ENCODE data around the gene DPEP1. TPM values are rescaled to one million over a fixed set of nuclear protein-coding genes. Genes with fewer than 3 reads are reported as not detected.

DPEP1 gene
- total RNA-seq, 4 donors from 2014 or later: 0.39 to 2.5 (median 0.74) TPM

DNA sequence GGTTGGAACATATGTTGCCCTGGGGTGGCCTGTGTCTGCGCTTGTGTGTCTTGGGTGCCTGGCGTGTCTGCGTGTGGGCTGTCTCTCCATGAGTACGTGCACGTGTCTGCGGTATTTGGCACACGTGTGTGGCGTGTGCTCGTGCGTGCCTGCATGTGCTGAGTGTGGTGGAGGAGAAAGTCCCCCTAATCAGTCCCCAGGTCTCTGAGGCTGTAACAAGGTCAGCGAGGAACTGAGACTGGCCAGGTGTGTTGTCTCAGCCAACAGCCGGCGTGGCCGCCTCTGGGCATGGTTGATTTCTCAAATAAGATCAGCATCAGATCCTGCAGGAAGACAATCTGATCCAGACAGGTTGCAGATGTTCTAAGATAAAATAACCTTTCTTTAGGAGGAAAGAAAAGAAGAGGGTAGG lies 41.4 kb upstream of the DPEP1 start:
- Histone ChIP-seq H3K27ac (no peak overlapping the region), H3K27me3 (peaks cover 0 to 75% of the 10 kb centered on the region in 2 donors), H3K4me3 (no peak overlapping the region), H3K4me1 (peaks cover 0 to 23% (median 12%) of the 10 kb centered on the region in 4 donors), H3K9me3 (no peaks in the 10 kb centered on the region), H3K36me3 (peaks cover 0 to 5% (median 0%) of the 10 kb centered on the region in 3 donors)
- TF ChIP-seq, protein P1, sequence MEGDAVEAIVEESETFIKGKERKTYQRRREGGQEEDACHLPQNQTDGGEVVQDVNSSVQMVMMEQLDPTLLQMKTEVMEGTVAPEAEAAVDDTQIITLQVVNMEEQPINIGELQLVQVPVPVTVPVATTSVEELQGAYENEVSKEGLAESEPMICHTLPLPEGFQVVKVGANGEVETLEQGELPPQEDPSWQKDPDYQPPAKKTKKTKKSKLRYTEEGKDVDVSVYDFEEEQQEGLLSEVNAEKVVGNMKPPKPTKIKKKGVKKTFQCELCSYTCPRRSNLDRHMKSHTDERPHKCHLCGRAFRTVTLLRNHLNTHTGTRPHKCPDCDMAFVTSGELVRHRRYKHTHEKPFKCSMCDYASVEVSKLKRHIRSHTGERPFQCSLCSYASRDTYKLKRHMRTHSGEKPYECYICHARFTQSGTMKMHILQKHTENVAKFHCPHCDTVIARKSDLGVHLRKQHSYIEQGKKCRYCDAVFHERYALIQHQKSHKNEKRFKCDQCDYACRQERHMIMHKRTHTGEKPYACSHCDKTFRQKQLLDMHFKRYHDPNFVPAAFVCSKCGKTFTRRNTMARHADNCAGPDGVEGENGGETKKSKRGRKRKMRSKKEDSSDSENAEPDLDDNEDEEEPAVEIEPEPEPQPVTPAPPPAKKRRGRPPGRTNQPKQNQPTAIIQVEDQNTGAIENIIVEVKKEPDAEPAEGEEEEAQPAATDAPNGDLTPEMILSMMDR (IDR thresholded peaks at IDR 0.05): no peak
- no peak for TF ChIP-seq POLR2A (IDR thresholded peaks at IDR 0.05)
- no peak for TF ChIP-seq EP300 (IDR thresholded peaks at IDR 0.05)
- no peak for DNase-seq (ENCODE audit: low spot score in 2 of 2)
- 83 to 90% methylated on average over 14 of the region's 14 CpGs for WGBS, 2 donors

DNA sequence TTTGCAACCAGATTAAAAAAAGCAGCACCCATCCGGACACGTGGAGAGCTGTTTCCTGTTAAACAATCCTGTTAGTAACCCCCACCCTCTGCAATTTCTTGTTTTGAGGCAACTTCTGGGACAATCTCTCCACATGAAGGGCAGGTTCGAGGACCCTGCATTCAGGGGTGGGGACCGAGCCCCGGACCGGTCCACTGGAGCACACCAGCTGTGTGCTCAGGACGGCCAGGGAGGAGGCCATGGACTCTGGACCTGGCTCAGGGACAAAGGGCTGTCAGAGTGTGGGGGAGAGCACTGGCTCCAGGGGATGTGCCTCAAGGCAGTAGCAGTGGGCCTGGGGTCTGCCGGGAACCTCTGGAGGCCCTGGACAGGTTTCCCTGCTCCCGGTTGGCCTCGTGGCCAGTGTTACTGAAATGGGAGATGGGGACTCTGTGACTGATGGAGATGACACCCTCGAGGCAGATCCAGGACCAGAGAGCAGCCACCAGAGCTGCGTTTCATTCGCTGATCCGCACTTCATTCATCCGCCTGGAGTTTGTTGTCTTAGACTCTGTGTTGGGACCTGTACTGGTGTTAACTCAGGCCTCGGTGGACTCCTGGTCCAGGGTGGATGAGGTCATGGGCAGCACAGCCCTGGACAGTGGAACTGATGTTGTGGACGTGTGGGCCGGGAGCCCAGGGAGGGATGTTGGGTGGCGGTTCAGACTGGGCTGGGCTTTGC lies 40.8 kb upstream of the DPEP1 start:
- Histone ChIP-seq H3K4me3 (no peak overlapping the region), H3K27ac (no peak overlapping the region), H3K36me3 (peaks cover 0 to under 1% (median 0%) of the 10 kb centered on the region in 3 donors), H3K4me1 (peaks cover 0 to 23% (median 12%) of the 10 kb centered on the region in 4 donors), H3K9me3 (no peaks in the 10 kb centered on the region), H3K27me3 (peaks cover 0 to 81% of the 10 kb centered on the region in 2 donors)
- TF ChIP-seq POLR2A (IDR thresholded peaks at IDR 0.05) (no peak), EP300 (IDR thresholded peaks at IDR 0.05) (no peak)
- TF ChIP-seq, protein P1 (IDR thresholded peaks at IDR 0.05): no peak
- 73 to 76% methylated on average over 15 to 19 of the region's 19 CpGs for WGBS, 2 donors
- DNase-seq (ENCODE audit: low spot score in 2 of 2): no peak

DNA sequence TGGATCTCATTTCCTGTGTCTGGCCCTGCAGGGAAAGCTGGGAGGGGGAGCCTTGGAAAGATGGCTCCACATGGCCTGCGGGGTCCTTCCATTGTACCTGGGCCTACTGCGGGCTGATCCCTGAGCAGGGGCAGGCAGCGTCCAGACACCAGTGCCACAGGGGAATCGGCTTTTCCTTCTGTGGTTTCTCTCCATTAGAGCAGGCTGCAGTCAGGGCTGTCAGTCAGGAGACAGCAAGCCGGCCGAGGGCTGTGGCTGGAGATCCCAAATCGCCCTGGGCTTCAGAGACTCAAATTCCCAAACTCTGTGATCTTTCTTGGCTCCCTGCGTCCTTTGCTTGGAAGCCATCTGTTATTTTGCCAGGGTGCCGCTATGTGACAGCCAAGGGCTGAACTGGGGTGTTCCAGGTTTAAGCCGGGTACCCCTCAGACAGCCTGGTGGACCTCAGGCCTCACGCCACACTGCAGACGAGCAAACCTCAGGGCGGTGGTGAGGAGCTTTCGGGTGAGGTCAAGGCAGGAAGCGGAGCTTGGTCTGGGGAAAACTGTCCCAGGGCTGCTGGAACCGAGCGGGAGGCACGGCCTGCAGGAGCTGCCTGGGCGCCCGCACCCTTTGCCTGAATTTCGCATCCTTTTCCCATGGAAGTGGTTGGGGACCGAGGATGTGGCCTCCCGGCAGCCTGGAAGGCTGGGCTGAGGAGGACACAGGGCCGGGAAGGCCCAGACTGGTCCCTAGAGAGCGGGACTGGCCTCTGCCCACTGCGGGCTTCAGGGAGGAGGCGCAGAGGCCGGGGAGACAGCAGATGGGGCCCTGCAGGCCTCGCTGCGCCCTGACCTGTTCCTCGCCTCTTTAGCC lies 39.4 kb upstream of the DPEP1 start:
- H3K9me3 ChIP-seq: no peaks in the 10 kb centered on the region
- TF ChIP-seq, protein P1 (IDR thresholded peaks at IDR 0.05): no peak
- TF ChIP-seq POLR2A (IDR thresholded peaks at IDR 0.05) (no peak), EP300 (IDR thresholded peaks at IDR 0.05) (no peak)
- H3K27ac ChIP-seq: no peak overlapping the region
- H3K4me1 ChIP-seq: peaks cover 0 to 23% (median 12%) of the 10 kb centered on the region in 4 donors
- peaks cover 0 to 78% of the 10 kb centered on the region in 2 donors for H3K27me3 ChIP-seq
- no peaks in the 10 kb centered on the region for H3K36me3 ChIP-seq
- peak overlapping the region in 1 of 4 donors; percentile 34 for H3K4me3 ChIP-seq
- WGBS, 2 donors: 60 to 68% methylated on average over 28 to 29 of the region's 31 CpGs
- no peak for DNase-seq (ENCODE audit: low spot score in 2 of 2)

DNA sequence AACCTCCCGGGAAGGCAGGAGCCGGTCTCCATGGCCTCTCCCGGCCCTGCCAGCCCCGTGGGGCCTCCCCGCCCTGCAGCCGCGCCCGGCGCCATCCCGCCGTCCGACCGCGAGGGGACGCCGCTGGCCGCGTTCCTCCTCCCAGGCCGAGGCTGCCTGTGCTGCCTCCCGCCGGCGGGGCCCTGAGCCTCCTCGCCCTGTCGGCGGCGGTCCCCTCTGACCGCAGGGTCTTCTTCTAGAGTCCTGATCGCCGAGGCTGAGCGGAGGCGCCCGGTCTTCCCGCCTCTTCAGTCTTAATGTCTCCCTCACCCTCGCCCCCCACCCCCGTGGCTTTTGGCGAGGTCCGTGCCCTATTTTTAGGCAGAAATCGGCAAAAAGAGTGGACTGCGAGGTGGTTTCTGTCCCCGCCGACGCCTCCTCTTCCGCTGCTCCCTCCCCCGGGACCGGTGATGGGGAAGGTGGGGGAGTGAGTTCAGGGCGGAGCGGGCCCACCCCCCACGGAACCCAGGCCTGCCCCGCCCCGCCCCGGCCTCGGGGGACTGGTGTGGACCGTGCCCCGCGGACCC lies 38.7 kb upstream of the DPEP1 start:
- Histone ChIP-seq H3K36me3 (no peaks in the 10 kb centered on the region), H3K9me3 (no peaks in the 10 kb centered on the region), H3K27me3 (peaks cover 0 to 71% of the 10 kb centered on the region in 2 donors), H3K27ac (no peak overlapping the region), H3K4me1 (peaks cover 0 to 23% (median 12%) of the 10 kb centered on the region in 4 donors), H3K4me3 (peak overlapping the region in 2 of 4 donors; percentile 29 to 34)
- DNase-seq (ENCODE audit: low spot score in 2 of 2): no peak
- 1 to 3% methylated on average over 28 to 29 of the region's 55 CpGs for WGBS, 2 donors
- no peak for TF ChIP-seq EP300 (IDR thresholded peaks at IDR 0.05)
- TF ChIP-seq, protein P1 (IDR thresholded peaks at IDR 0.05): peak; percentile 27 to 60 (median 46)
